GM15510 (cell line): Measurements from ENCODE around the gene RCAN3.

Experiments used
- POLR2A ChIP-seq: IDR thresholded peaks from 3 replicates; pipeline ENCODE4 v1.6.1; 2011; ENCODE audit warnings: borderline replicate concordance; ENCODE audit not compliant: insufficient read length; ENCODE audit errors: extremely low read depth

The RCAN3 gene

GRCh38 chr1:24501371-24502064 is 1.1 kb upstream of the RCAN3 start:
- TF ChIP-seq POLR2A: no peak

GRCh38 chr1:24502065-24502708 is 449 bp upstream of the RCAN3 start:
- TF ChIP-seq POLR2A: no peak

DNA sequence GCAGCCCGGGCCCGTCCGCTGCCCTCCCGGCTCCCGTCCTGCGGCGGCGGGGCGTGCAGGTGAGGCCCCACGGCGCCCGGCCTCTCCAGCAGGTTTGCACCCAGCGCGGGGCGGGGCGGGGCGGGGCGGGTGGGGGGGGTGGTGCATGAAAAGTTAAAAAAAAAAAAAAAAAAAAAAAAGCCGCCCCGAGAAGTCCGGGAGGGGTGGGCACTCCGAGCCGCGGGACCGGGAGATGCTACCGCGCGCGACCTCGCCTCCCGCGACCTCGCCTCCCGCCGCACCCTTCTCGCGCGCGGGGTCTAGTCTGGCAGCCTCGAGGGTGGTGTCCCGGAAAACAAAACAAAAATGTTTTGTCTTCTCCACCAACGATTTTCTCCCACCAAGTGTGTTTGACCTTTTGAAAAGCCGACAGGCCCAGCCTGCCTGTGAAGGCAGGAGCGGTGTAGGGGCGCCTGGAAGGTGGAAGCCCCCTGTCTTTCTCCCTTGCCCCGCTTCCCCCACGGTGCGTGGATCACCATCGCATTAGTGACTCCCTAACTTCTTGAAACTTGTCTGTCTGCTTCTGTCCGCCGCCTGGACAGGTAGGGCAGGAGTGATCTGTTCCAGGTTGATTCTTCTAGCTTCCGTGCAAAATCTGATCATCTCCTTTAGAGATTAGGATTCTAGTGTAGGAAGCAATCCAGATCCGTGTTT is 569 bp downstream of the RCAN3 start:
- no peak for TF ChIP-seq POLR2A

GRCh38 chr1:24503870-24504523 is 1.4 kb downstream of the RCAN3 start:
- TF ChIP-seq POLR2A: no peak

DNA sequence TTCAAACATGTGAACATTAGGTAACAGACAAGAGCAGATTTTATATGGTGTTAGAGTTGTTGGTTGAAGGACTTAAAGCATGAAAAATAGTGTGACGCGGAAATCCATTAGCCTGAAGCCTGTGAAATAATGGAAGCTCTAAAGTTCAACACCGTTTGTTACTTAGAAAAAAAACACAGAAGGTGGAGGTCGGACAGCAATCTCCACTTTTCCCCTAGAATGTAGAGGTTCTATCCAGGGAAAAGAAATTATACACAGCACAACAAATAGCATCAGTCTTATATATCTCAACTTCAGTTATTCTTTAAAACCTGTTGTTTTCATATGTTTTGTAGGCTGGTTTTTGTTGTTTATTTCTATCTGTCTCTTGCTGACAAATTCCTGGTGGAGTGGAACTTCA is 1.9 kb downstream of the RCAN3 start:
- TF ChIP-seq POLR2A: no peak

DNA sequence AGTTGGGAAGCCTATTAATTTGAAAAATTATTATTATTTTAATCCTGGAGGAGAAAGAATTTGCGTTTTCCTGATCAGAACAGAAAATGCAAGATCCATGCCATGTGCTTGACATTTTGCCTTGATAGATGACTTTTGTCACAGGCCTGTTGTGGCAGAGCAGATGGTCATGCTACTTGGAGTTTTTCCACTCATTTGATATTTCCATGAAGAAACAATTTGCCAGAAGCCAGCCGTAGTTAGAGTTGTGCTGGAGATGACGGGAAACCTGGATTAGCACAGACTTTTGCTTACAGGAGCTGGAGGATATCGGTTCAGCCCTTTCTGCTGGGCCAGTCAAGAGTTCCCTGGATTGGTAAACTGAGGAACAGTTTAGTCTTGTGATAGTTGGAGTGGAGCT is 3.2 kb downstream of the RCAN3 start:
- no peak for TF ChIP-seq POLR2A

GRCh38 chr1:24506691-24507381 is 4.2 kb downstream of the RCAN3 start:
- TF ChIP-seq POLR2A: no peak

DNA sequence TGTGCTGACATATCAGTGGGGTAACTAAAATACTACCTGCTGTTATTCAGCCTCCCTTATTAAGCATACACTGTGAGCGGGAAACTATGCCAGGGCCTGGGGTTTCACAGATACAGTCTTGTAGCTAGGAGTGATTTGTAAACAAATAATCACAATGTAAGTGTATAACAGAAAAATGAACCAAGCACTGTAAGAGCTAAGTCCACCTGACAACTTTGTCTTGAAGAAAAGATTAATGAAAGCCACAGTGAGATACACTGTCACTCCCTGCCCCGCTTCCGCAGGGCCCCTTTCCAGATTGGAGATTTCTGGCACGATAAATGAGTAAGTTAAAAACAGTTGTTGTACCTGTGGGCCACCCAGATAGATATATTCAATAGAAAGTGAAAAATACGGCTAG is 4.8 kb downstream of the RCAN3 start:
- no peak for TF ChIP-seq POLR2A

- no peak for TF ChIP-seq POLR2A
Measured at GRCh38 chr1:24508911-24509310, 6.3 kb downstream of the RCAN3 start.

- no peak for TF ChIP-seq POLR2A
Measured at GRCh38 chr1:24513706-24514105, 11.1 kb downstream of the RCAN3 start.

DNA sequence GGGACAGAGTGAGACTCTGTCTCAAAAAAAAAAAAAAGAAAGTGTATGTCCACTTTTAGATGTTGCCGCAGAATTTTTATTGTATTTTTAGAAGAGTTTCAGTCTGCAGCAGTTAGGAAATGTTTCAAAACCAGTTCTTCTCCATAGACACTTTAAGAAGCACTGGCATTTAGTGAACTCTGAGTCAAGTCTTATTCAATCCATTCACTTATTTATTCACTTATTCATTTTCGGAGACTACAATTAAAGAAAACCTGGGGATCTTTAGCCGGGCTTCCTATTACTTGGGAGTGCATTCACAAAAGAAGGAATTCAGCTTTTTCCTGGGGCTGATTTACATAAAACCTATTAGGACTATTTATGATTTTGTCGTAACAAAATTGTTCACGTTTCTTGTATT is 12.3 kb downstream of the RCAN3 start:
- no peak for TF ChIP-seq POLR2A

- no peak for TF ChIP-seq POLR2A
Measured at GRCh38 chr1:24516506-24516905, 13.9 kb downstream of the RCAN3 start.

DNA sequence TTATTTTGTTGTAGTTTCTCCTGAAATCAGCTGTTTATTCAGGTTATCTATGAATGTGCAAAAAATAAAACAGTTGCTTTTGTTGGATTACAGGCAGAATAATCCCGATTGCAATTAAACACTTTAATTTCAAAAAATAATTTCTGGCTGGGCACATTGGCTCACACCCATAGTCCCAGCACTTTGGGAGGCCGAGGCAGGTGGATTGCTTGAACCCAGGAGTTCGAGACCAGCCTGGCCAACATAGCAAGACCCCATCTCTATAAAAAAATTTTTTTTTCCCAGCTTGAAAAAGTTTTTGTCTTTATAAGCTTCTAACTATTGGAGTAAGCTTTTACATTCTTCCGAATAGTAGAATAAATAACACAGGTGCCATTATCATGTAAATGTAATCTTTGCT is 15.3 kb downstream of the RCAN3 start:
- no peak for TF ChIP-seq POLR2A

GRCh38 chr1:24525606-24526005 is 23.0 kb downstream of the RCAN3 start:
- TF ChIP-seq POLR2A: no peak

GRCh38 chr1:24526045-24526444 is 23.4 kb downstream of the RCAN3 start:
- TF ChIP-seq POLR2A: no peak

GRCh38 chr1:24526940-24527542 is 24.4 kb downstream of the RCAN3 start:
- TF ChIP-seq POLR2A: no peak
